Activated naive CD4-positive, alpha-beta T cell (primary cell): Measurements from ENCODE around the gene LRCH4.

Source experiments
- DNase-seq, 4 experiments: peaks; one replicate each; lab custom pipeline; 2025; lab: John Stamatoyannopoulos, UW

The LRCH4 gene

GRCh38 chr7:100604976-100605911 is 19.3 kb upstream of the LRCH4 start:
- DNase-seq, result peak in 1 of 4 experiments; percentile 27

GRCh38 chr7:100604028-100604975 is 18.4 kb upstream of the LRCH4 start:
- peak in 3 of 4 experiments; percentile 21 to 73 (median 59) for DNase-seq

GRCh38 chr7:100603726-100604027 is 17.7 kb upstream of the LRCH4 start:
- no peak for DNase-seq

GRCh38 chr7:100602889-100603725 is 17.2 kb upstream of the LRCH4 start:
- no peak for DNase-seq

- no peak for DNase-seq
Observed at GRCh38 chr7:100600730-100601038, 14.8 kb upstream of the LRCH4 start.

- DNase-seq, result no peak
Observed at GRCh38 chr7:100599911-100600729, 14.2 kb upstream of the LRCH4 start.

- no peak for DNase-seq
Observed at GRCh38 chr7:100598425-100598824, 12.5 kb upstream of the LRCH4 start.

- no peak for DNase-seq
Observed at GRCh38 chr7:100595188-100595587, 9.3 kb upstream of the LRCH4 start.

GRCh38 chr7:100591596-100591995 is 5.7 kb upstream of the LRCH4 start:
- no peak for DNase-seq

- no peak for DNase-seq
Observed at GRCh38 chr7:100590077-100590737, 4.3 kb upstream of the LRCH4 start.

GRCh38 chr7:100589341-100589947 is 3.5 kb upstream of the LRCH4 start:
- DNase-seq, result no peak

GRCh38 chr7:100588438-100588837 is 2.5 kb upstream of the LRCH4 start:
- no peak for DNase-seq

- DNase-seq, result peak; percentile 93 to 100 (median 98)
Observed at GRCh38 chr7:100586266-100587025, 517 bp upstream of the LRCH4 start, which contains the start of gene FBXO24. Gene FBXO24 (plus strand): TSS chr7:100586328. CDS start chr7:100586626, 298 bp downstream.

- DNase-seq, result no peak
Observed at GRCh38 chr7:100584683-100585510, 1.0 kb downstream of the LRCH4 start.

GRCh38 chr7:100584054-100584682 is 1.8 kb downstream of the LRCH4 start:
- no peak for DNase-seq

GRCh38 chr7:100583132-100584053 is 2.5 kb downstream of the LRCH4 start:
- DNase-seq, result peak in 2 of 4 experiments; percentile 38 to 48

GRCh38 chr7:100582650-100583049 is 3.3 kb downstream of the LRCH4 start:
- DNase-seq, result no peak
